T-helper 1 cell treated with Interleukin-12 subunit alpha and Interleukin-12 subunit beta and Interleukin-4 antibody, amounts not matched to agents 30 μg/mL and 1 μg/mL, for 36 hours (primary cell): ENCODE data around the gene BORCS6.

ENCODE experiments used
- H3K27ac Mint-ChIP-seq: one replicate; pipeline ENCODE4 v1.8.0; 2021; ENCODE audit warnings: mild to moderate bottlenecking, mixed read lengths
- H3K27me3 Mint-ChIP-seq: one replicate; pipeline ENCODE4 v1.8.0; 2021; ENCODE audit warnings: low read depth, mixed read lengths
- H3K36me3 Mint-ChIP-seq: one replicate; pipeline ENCODE4 v1.8.0; 2021; ENCODE audit warnings: low read depth, mixed read lengths
- H3K4me1 Mint-ChIP-seq: one replicate; pipeline ENCODE4 v1.8.0; 2021; ENCODE audit warnings: low read depth, mixed read lengths
- H3K4me3 Mint-ChIP-seq: one replicate; pipeline ENCODE4 v1.8.0; 2021; ENCODE audit warnings: mild to moderate bottlenecking, moderate library complexity, mixed read lengths
- H3K9me3 Mint-ChIP-seq: one replicate; pipeline ENCODE4 v1.8.0; 2021; ENCODE audit warnings: mixed read lengths

The BORCS6 gene

GRCh38 chr17:8147141-8147804, 42.7 kb downstream of the BORCS6 start:
- Mint-ChIP-seq H3K4me3 (no peak overlapping the region), H3K36me3 (peaks cover 47% of the 10 kb centered on the region), H3K9me3 (no peaks in the 10 kb centered on the region), H3K4me1 (peaks cover 9% of the 10 kb centered on the region), H3K27me3 (no peaks in the 10 kb centered on the region), H3K27ac (no peak overlapping the region)

GRCh38 chr17:8146381-8147140, 43.4 kb downstream of the BORCS6 start:
- H3K4me1 Mint-ChIP-seq: peaks cover 5% of the 10 kb centered on the region
- no peaks in the 10 kb centered on the region for H3K27me3 Mint-ChIP-seq
- no peak overlapping the region for H3K4me3 Mint-ChIP-seq
- H3K9me3 Mint-ChIP-seq: no peaks in the 10 kb centered on the region
- H3K27ac Mint-ChIP-seq: no peak overlapping the region
- H3K36me3 Mint-ChIP-seq: peaks cover 53% of the 10 kb centered on the region

DNA sequence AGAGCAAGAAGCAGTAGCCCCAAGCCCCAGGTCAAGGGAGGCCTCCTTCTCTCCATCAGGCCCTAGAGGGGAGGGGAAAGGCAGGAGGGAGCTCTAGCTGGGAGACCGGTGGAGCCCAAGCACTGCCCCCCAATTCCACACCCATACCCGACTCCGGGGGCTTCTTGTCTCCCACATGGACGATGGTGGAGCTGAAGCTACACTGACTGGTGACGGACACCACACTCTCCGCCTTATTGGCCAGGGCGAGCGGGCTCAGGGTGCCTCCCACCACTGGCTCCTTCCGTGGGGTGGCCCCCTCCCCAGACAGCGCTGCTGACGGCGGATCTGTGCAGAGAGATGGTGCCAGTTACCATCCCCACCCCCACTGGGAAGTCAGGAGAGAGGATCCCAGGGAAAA, 44.2 kb downstream of the BORCS6 start:
- no peaks in the 10 kb centered on the region for H3K9me3 Mint-ChIP-seq
- peaks cover 56% of the 10 kb centered on the region for H3K36me3 Mint-ChIP-seq
- no peak overlapping the region for H3K4me3 Mint-ChIP-seq
- no peak overlapping the region for H3K27ac Mint-ChIP-seq
- H3K27me3 Mint-ChIP-seq: no peaks in the 10 kb centered on the region
- peaks cover 3% of the 10 kb centered on the region for H3K4me1 Mint-ChIP-seq

GRCh38 chr17:8144401-8145231, 45.4 kb downstream of the BORCS6 start:
- no peak overlapping the region for H3K27ac Mint-ChIP-seq
- H3K27me3 Mint-ChIP-seq: no peaks in the 10 kb centered on the region
- H3K36me3 Mint-ChIP-seq: peaks cover 56% of the 10 kb centered on the region
- H3K9me3 Mint-ChIP-seq: no peaks in the 10 kb centered on the region
- peaks cover 3% of the 10 kb centered on the region for H3K4me1 Mint-ChIP-seq
- no peak overlapping the region for H3K4me3 Mint-ChIP-seq

DNA sequence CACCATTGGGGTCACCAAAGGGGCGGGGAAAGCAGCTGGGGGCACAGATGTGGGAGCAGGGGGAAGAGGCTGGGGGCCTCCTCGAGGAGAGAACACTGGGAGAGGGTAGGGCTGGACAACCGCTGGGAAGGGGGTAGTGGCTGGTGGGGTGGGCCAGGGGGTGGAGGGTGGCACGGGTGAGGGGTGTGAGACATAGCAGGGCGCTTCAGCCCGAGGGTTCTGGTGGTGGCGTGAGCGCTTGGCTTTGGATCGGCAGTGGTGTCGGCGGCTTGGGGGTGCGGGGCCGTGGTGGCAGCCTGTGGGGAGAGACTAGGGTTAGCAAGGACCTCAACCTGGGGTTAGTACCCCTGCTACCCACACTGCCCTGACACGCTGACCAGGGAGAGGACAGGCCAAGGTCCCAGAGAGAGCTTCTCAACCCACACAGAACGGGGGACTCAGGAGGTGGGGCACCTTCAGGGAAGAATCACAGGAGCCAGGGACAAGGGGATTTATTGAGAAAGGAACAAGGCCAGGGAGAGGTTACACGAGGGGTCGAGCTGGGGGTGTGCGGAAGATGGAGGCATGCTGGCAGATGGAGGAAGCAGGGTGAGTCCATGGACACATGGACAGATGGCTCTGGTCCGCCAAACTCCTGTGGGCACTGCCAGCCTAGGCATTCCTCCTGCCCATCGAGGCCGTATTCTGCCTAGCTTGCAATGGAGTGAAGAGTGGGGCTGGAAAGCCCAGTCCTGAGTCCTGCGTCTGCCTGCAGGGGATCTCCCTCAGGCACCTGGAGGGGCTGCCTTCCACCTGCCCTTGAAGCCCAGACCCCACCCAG, 46.2 kb downstream of the BORCS6 start:
- H3K4me3 Mint-ChIP-seq: no peak overlapping the region
- H3K9me3 Mint-ChIP-seq: no peaks in the 10 kb centered on the region
- H3K4me1 Mint-ChIP-seq: peaks cover 3% of the 10 kb centered on the region
- no peak overlapping the region for H3K27ac Mint-ChIP-seq
- no peaks in the 10 kb centered on the region for H3K27me3 Mint-ChIP-seq
- peaks cover 53% of the 10 kb centered on the region for H3K36me3 Mint-ChIP-seq

GRCh38 chr17:8142887-8143580, 46.9 kb downstream of the BORCS6 start:
- peaks cover 47% of the 10 kb centered on the region for H3K36me3 Mint-ChIP-seq
- H3K4me3 Mint-ChIP-seq: no peak overlapping the region
- no peaks in the 10 kb centered on the region for H3K27me3 Mint-ChIP-seq
- H3K4me1 Mint-ChIP-seq: peaks cover 3% of the 10 kb centered on the region
- H3K9me3 Mint-ChIP-seq: no peaks in the 10 kb centered on the region
- H3K27ac Mint-ChIP-seq: no peak overlapping the region

DNA sequence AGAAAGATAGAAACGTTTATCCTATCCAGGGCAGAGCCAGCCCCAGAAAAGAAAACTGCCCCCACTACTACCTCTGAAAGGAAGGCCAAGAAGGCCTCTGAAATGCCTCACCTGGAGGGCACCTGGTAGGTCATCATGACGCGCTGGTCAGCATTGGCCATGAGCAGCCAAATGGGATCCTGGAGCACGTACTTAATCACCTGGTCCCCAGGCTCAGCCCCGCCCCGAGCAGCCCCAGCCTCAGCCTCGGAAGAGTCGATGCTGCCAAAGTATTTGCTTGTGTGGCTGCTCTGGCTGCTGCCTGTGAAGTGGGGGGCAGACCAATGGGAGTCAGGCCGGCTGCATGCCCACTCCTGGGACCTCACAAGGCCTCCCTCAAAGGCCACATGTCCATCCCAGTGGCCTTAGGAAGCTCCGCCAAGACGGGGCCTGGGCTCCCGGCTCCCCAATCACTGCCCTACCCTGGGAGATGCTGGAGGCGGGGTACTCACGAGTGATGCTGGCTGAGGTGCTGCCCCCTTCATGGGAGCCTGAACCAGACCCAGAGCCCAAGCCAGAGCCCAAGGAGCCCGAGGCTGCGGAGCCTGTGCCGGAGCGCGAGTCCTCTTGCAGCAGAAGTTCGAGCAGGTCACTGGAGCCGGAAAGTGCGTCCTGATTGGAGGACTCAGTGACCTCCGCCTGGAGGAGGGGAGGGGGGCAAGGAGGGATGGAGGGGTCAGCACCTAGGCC, 47.7 kb downstream of the BORCS6 start:
- Mint-ChIP-seq H3K4me1 (peaks cover 3% of the 10 kb centered on the region), H3K4me3 (no peak overlapping the region), H3K27me3 (no peaks in the 10 kb centered on the region), H3K9me3 (no peaks in the 10 kb centered on the region), H3K27ac (no peak overlapping the region), H3K36me3 (peaks cover 42% of the 10 kb centered on the region)

DNA sequence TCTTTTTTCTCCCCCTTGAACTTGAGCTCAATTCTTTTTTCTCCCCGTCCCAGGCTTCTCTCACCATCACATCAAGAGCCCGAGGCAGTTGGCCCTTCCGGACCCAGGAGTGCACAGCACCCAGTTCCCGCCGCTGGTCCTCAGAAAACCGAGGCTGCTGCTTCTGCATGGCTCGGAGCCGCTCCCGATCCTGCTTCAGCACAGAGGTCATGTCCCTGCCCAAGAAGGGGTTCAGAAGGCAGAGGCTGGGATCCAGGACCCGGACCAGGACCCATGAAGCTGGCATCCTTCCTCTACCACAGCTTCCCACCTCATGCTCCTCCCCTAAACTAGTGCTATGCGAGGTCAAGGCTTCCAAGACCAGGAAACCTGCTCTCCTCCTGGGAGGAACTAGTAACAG, 48.2 kb downstream of the BORCS6 start:
- H3K27me3 Mint-ChIP-seq: peaks cover 1% of the 10 kb centered on the region

GRCh38 chr17:8141045-8141444, 48.9 kb downstream of the BORCS6 start:
- no peak overlapping the region for H3K4me3 Mint-ChIP-seq
- H3K27me3 Mint-ChIP-seq: peaks cover 4% of the 10 kb centered on the region
- peak overlapping the region; percentile 16 for H3K27ac Mint-ChIP-seq
- peaks cover 2% of the 10 kb centered on the region for H3K4me1 Mint-ChIP-seq
- no peaks in the 10 kb centered on the region for H3K9me3 Mint-ChIP-seq
- H3K36me3 Mint-ChIP-seq: peaks cover 32% of the 10 kb centered on the region

More for the DNA sequence above, 48.2 kb downstream of the BORCS6 start:
- no peaks in the 10 kb centered on the region for H3K9me3 Mint-ChIP-seq
- no peak overlapping the region for H3K27ac Mint-ChIP-seq
- no peak overlapping the region for H3K4me3 Mint-ChIP-seq
- peaks cover 4% of the 10 kb centered on the region for H3K4me1 Mint-ChIP-seq
- peaks cover 39% of the 10 kb centered on the region for H3K36me3 Mint-ChIP-seq

DNA sequence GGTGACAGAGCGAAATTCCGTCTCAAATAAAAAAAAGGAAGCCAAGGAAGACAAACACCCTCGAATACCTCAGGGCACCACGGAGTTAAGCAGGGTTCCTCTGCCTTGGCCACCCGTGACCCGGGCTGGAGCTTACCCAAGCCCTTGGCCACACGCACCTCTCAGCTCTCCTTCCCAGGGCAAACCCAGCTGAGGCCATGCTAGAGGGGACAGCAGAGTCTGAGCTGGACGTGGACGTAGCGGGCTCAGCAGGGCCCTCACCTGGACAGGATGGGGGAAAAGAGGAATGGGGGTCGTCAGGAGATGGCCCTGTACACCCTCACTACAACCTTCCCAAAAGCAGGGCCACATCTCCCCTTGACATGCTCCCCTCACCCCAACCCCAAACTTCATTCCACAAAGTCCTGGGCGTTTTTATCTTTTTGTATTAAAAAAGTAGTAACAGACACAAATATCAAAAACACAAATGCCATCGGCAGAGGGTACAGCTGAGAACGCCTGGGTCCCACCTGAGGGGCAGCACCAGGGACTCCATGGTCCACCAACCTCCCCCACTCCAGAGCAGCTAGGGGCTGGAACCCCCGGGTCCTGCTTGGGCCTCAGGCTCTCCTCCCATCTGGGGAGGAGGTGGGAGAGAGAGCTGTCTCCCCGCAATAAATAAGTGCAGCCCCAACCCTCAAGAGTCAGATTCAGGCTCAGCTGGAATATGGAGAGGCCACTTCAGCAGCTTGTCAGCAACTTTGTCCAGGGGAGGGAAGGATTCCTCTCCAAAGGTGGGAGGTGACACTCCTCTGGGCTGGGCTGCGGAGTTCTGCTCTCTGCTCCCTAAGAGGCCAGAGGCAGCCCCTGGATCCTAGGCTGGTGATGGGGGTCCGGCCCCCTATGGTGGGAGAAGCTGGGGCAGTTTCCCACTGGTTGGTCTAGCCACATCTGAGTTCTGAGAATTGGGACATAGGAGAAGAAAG, 49.6 kb downstream of the BORCS6 start:
- H3K27ac Mint-ChIP-seq: no peak overlapping the region
- H3K4me3 Mint-ChIP-seq: no peak overlapping the region
- H3K27me3 Mint-ChIP-seq: peaks cover 4% of the 10 kb centered on the region
- H3K9me3 Mint-ChIP-seq: no peaks in the 10 kb centered on the region
- H3K4me1 Mint-ChIP-seq: peaks cover 2% of the 10 kb centered on the region
- peaks cover 25% of the 10 kb centered on the region for H3K36me3 Mint-ChIP-seq

- no peak overlapping the region for H3K27ac Mint-ChIP-seq
- H3K4me3 Mint-ChIP-seq: no peak overlapping the region
- peaks cover 2% of the 10 kb centered on the region for H3K4me1 Mint-ChIP-seq
- peaks cover 20% of the 10 kb centered on the region for H3K36me3 Mint-ChIP-seq
- H3K9me3 Mint-ChIP-seq: no peaks in the 10 kb centered on the region
- H3K27me3 Mint-ChIP-seq: peaks cover 4% of the 10 kb centered on the region
Measured at GRCh38 chr17:8138672-8139371, 51.2 kb downstream of the BORCS6 start.

GRCh38 chr17:8138374-8138671, 51.7 kb downstream of the BORCS6 start:
- peaks cover 17% of the 10 kb centered on the region for H3K36me3 Mint-ChIP-seq
- H3K4me3 Mint-ChIP-seq: no peak overlapping the region
- H3K4me1 Mint-ChIP-seq: peaks cover 2% of the 10 kb centered on the region
- H3K27ac Mint-ChIP-seq: no peak overlapping the region
- H3K9me3 Mint-ChIP-seq: no peaks in the 10 kb centered on the region
- peaks cover 4% of the 10 kb centered on the region for H3K27me3 Mint-ChIP-seq
